Subcutaneous adipose tissue (tissue), 4 donors: ENCODE data around the gene KMT5C. TPM values are rescaled to one million over a fixed set of nuclear protein-coding genes. Genes with fewer than 3 reads are reported as not detected.

Source experiments
- total RNA-seq, 4 donors: library from RNA; depleted of rRNA; stranded (reverse); fragments of >200 nt; gene quantifications; one replicate each; pipeline ENCODE4 v1.1.0, GENCODE V29; 2016
- TF ChIP-seq, protein P1 (sequence below): fragments of 450-650 bp; IDR thresholded peaks from one replicate; pipeline ENCODE4 v1.5.1; 2016; ENCODE audit warnings: low read depth, mild to moderate bottlenecking, control low read depth, antibody characterized with exemption, moderate library complexity

The KMT5C gene
- total RNA-seq, 4 donors from 2014 or later = 7.0 to 24.1 (median 8.0) TPM

GRCh38 chr19:55382522-55383054, 42.9 kb downstream of the KMT5C start:
- TF ChIP-seq, protein P1, sequence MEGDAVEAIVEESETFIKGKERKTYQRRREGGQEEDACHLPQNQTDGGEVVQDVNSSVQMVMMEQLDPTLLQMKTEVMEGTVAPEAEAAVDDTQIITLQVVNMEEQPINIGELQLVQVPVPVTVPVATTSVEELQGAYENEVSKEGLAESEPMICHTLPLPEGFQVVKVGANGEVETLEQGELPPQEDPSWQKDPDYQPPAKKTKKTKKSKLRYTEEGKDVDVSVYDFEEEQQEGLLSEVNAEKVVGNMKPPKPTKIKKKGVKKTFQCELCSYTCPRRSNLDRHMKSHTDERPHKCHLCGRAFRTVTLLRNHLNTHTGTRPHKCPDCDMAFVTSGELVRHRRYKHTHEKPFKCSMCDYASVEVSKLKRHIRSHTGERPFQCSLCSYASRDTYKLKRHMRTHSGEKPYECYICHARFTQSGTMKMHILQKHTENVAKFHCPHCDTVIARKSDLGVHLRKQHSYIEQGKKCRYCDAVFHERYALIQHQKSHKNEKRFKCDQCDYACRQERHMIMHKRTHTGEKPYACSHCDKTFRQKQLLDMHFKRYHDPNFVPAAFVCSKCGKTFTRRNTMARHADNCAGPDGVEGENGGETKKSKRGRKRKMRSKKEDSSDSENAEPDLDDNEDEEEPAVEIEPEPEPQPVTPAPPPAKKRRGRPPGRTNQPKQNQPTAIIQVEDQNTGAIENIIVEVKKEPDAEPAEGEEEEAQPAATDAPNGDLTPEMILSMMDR = no peak

GRCh38 chr19:55383279-55384130, 43.8 kb downstream of the KMT5C start:
- TF ChIP-seq, protein P1 = no peak

- TF ChIP-seq, protein P1 = no peak
Measured at GRCh38 chr19:55384131-55384919, 44.6 kb downstream of the KMT5C start, which contains the start of gene TMEM238. TMEM238 (minus strand) TSS chr19:55384292; CDS start chr19:55384259, 33 bp downstream.

- TF ChIP-seq, protein P1 = peak; percentile 20
Measured at GRCh38 chr19:55384920-55385723, 45.4 kb downstream of the KMT5C start.

DNA sequence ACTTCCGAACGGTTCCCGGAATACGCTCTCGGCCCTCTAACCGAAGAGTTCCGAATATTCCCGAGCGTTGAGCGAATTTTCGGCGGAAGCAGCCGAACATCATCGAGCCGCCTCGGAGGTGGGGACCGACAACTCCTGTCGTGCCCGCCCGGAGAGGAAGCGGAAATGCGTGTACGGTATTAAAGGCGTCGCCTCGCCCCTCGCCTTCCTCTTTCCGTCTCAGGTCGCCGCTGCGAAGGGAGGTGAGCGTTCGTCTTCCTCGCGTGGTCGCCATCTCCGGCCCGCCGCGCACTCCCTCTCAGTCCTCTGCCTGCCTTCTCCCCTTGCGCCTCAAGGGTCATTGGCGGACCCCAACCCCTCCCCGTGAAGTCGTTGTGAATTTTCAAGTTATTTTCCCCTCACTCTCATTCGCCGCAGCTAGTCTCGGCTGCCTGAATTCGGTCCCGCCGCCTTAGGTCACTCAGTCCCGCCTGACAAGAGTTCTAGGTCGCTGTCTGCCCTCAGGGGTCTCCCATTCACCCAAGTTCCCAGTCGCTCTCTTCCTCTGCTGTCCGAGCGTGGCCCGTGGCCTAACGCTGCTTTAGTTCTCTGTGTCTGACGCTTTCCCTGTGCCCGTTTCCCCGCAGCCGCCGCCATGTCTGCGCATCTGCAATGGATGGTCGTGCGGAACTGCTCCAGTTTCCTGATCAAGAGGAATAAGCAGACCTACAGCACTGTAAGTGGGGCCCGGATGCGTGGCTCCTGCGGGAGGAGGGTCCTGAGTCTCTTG, 46.2 kb downstream of the KMT5C start, which contains the start of gene RPL28:
RPL28 (plus strand) TSS at position 209 of the 769 bp plus-strand sequence; CDS start at position 635, 426 bp downstream.
- TF ChIP-seq, protein P1 = no peak

DNA sequence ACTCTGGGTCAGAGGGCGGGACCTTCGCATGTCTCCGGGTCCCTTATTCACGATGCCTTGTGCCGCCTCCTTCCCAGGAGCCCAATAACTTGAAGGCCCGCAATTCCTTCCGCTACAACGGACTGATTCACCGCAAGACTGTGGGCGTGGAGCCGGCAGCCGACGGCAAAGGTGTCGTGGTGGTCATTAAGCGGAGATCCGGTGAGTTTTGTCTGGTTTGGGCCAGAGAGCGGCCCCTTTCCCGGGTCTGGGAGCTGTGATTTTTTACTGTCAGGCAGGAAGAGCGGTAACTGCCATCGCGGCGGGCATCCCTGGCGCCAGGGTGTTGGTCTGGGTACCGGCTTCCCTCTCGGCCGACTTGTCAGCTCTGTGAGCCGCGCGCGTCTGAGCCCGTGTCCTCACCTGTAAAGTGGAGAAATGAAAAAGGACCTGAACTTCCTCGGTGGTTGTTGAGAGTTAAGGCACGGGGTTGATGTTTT, 46.9 kb downstream of the KMT5C start:
- TF ChIP-seq, protein P1 = no peak
